Calu3 (cell line): Measurements from ENCODE around the gene OR11A1. TPM values are rescaled to one million over a fixed set of nuclear protein-coding genes. Genes with fewer than 3 reads are reported as not detected.

Source experiments
- BruUV-seq: library from RNA; stranded (reverse); fragments of 400-500 nt; replicated peaks from 2 replicates; lab custom pipeline; 2021; lab: Mats Ljungman, UMichigan
- CTCF ChIA-PET: fragments of 300-600 bp; sonication (Branson Sonifier 250); formaldehyde crosslinking; loops from one replicate; lab custom pipeline; 2022; ENCODE audit warnings: antibody characterized with exemption; lab: Charles Lee
- DNase-seq: peaks from one replicate; pipeline ENCODE4 v3.0.0; 2022
- H3K27ac Mint-ChIP-seq: one replicate; pipeline ENCODE4 v1.8.0; 2022; ENCODE audit warnings: mixed read lengths; ENCODE audit not compliant: unreplicated experiment
- H3K27me3 Mint-ChIP-seq: one replicate; pipeline ENCODE4 v1.8.0; 2022; ENCODE audit warnings: mixed read lengths; ENCODE audit not compliant: unreplicated experiment
- H3K36me3 Mint-ChIP-seq: one replicate; pipeline ENCODE4 v1.8.0; 2022; ENCODE audit warnings: mild to moderate bottlenecking, moderate library complexity, mixed read lengths; ENCODE audit not compliant: insufficient read depth, unreplicated experiment
- H3K4me1 Mint-ChIP-seq: one replicate; pipeline ENCODE4 v1.8.0; 2022; ENCODE audit warnings: mild to moderate bottlenecking, low read depth, mixed read lengths; ENCODE audit not compliant: unreplicated experiment
- H3K4me3 Mint-ChIP-seq: one replicate; pipeline ENCODE4 v1.8.0; 2022; ENCODE audit warnings: mild to moderate bottlenecking, low read depth, moderate library complexity, mixed read lengths; ENCODE audit not compliant: unreplicated experiment
- H3K9me3 Mint-ChIP-seq: one replicate; pipeline ENCODE4 v1.8.0; 2022; ENCODE audit warnings: low read depth, mixed read lengths; ENCODE audit not compliant: unreplicated experiment
- CTCF ChIP-seq: fragments of 200-600 bp; IDR thresholded peaks from one replicate; pipeline ENCODE4 v1.8.0; 2022; ENCODE audit warnings: antibody characterized with exemption; ENCODE audit not compliant: unreplicated experiment
- intact Hi-C: fragments of 100-400 bp; cut with micrococcal nuclease; formaldehyde crosslinking; loops from one replicate; pipeline ENCODE4 v1.10.0; 2022; ENCODE audit not compliant: unreplicated experiment
- total RNA-seq: library from RNA; stranded (reverse); gene quantifications from 2 replicates; pipeline ENCODE4 v1.2.3, GENCODE V29; 2022

Gene OR11A1
- total RNA-seq, 1 experiment from 2014 or later: not detected

GRCh38 chr6:29477923-29478450, 21.1 kb upstream of the OR11A1 start:
- no peak for TF ChIP-seq CTCF
- intact Hi-C loops: no loop called here
- CTCF ChIA-PET: no interaction called here
- H3K4me1 Mint-ChIP-seq: no peaks in the 10 kb centered on the region
- H3K27me3 Mint-ChIP-seq: no peaks in the 10 kb centered on the region
- no peak for DNase-seq
- H3K27ac Mint-ChIP-seq: no peak overlapping the region
- H3K36me3 Mint-ChIP-seq: no peaks in the 10 kb centered on the region
- H3K4me3 Mint-ChIP-seq: no peak overlapping the region
- no TSS peak for BruUV-seq
- peaks cover 2% of the 10 kb centered on the region for H3K9me3 Mint-ChIP-seq

- CTCF ChIA-PET: no interaction called here
- no TSS peak for BruUV-seq
- H3K4me1 Mint-ChIP-seq: no peaks in the 10 kb centered on the region
- DNase-seq: no peak
- TF ChIP-seq CTCF: no peak
- no peak overlapping the region for H3K4me3 Mint-ChIP-seq
- no peaks in the 10 kb centered on the region for H3K36me3 Mint-ChIP-seq
- intact Hi-C loops: no loop called here
- no peak overlapping the region for H3K27ac Mint-ChIP-seq
- no peaks in the 10 kb centered on the region for H3K9me3 Mint-ChIP-seq
- H3K27me3 Mint-ChIP-seq: no peaks in the 10 kb centered on the region
Observed at GRCh38 chr6:29474996-29475395, 18.1 kb upstream of the OR11A1 start.

GRCh38 chr6:29466241-29466640, 9.4 kb upstream of the OR11A1 start:
- peaks cover 14% of the 10 kb centered on the region for H3K4me1 Mint-ChIP-seq
- H3K27me3 Mint-ChIP-seq: no peaks in the 10 kb centered on the region
- DNase-seq: no peak
- no peak overlapping the region for H3K4me3 Mint-ChIP-seq
- H3K9me3 Mint-ChIP-seq: peaks cover 7% of the 10 kb centered on the region
- intact Hi-C loops: loop anchor here (10.0 kb wide), 1 partner anchor 99 kb away; no protein-coding TSS in a partner anchor
- CTCF ChIA-PET: interaction anchor here (0.6 to 0.8 kb wide), 2 partner anchors 36 to 124 kb away, joined by 3 read pairs; no protein-coding TSS in a partner anchor
- no peak for TF ChIP-seq CTCF
- BruUV-seq: no TSS peak
- no peaks in the 10 kb centered on the region for H3K36me3 Mint-ChIP-seq
- H3K27ac Mint-ChIP-seq: no peak overlapping the region

- no peaks in the 10 kb centered on the region for H3K36me3 Mint-ChIP-seq
- CTCF ChIA-PET: no interaction called here
- peaks cover 18% of the 10 kb centered on the region for H3K4me1 Mint-ChIP-seq
- H3K27me3 Mint-ChIP-seq: no peaks in the 10 kb centered on the region
- intact Hi-C loops: loop anchor here (10.0 kb wide), 1 partner anchor 99 kb away; no protein-coding TSS in a partner anchor
- no peak overlapping the region for H3K4me3 Mint-ChIP-seq
- TF ChIP-seq CTCF: no peak
- DNase-seq: no peak
- BruUV-seq: no TSS peak
- H3K9me3 Mint-ChIP-seq: peaks cover 9% of the 10 kb centered on the region
- no peak overlapping the region for H3K27ac Mint-ChIP-seq
Observed at GRCh38 chr6:29465801-29466200, 8.9 kb upstream of the OR11A1 start.
